Activated CD8-positive, alpha-beta T cell treated with anti-CD3 and anti-CD28 coated beads for 36 hours (primary cell): ENCODE data around the gene PLCB2. TPM values are rescaled to one million over a fixed set of nuclear protein-coding genes. Genes with fewer than 3 reads are reported as not detected.

Source experiments
- ATAC-seq: fragments of 200-7000 bp; cut with Tn5 transposase; one replicate; pipeline ENCODE4 v1.10.0; 2021; ENCODE audit warnings: mild to moderate bottlenecking, moderate library complexity
- CTCF ChIA-PET: fragments of 350-600 bp; sonication (Branson Sonifier 250); formaldehyde crosslinking; loops from one replicate; lab custom pipeline; 2021; ENCODE audit warnings: antibody characterized with exemption; lab: Charles Lee
- POLR2A ChIA-PET: fragments of 350-600 bp; sonication (Branson Sonifier 250); formaldehyde crosslinking; loops from one replicate; lab custom pipeline; 2021; ENCODE audit warnings: antibody characterized with exemption; lab: Charles Lee
- DNase-seq: peaks from one replicate; pipeline ENCODE4 v3.0.0-alpha.2; 2020
- H3K27ac Mint-ChIP-seq: one replicate; pipeline ENCODE4 v1.8.0; 2021; ENCODE audit warnings: mild to moderate bottlenecking, mixed read lengths
- H3K27me3 Mint-ChIP-seq: one replicate; pipeline ENCODE4 v1.8.0; 2021; ENCODE audit warnings: mixed read lengths
- H3K36me3 Mint-ChIP-seq: one replicate; pipeline ENCODE4 v1.8.0; 2021; ENCODE audit warnings: low read depth, mixed read lengths
- H3K4me1 Mint-ChIP-seq: one replicate; pipeline ENCODE4 v1.8.0; 2021; ENCODE audit warnings: low read depth, mixed read lengths
- H3K4me3 Mint-ChIP-seq: one replicate; pipeline ENCODE4 v1.8.0; 2021; ENCODE audit warnings: mild to moderate bottlenecking, moderate library complexity, mixed read lengths
- H3K9me3 Mint-ChIP-seq: one replicate; pipeline ENCODE4 v1.8.0; 2021; ENCODE audit warnings: mixed read lengths
- CTCF ChIP-seq: fragments of 200-600 bp; IDR thresholded peaks from one replicate; pipeline ENCODE4 v1.8.0; 2022; ENCODE audit warnings: antibody characterized with exemption, mild to moderate bottlenecking
- intact Hi-C: fragments of 100-400 bp; cut with micrococcal nuclease; formaldehyde crosslinking; loops from one replicate; pipeline ENCODE4 v1.10.0; 2022
- total RNA-seq, 2 experiments: library from RNA; stranded (reverse); gene quantifications; one replicate each; pipeline ENCODE4 v1.2.3, GENCODE V29; 2021

Gene PLCB2
- total RNA-seq, 2 experiments from 2014 or later: 44.6 to 58.8 TPM

DNA sequence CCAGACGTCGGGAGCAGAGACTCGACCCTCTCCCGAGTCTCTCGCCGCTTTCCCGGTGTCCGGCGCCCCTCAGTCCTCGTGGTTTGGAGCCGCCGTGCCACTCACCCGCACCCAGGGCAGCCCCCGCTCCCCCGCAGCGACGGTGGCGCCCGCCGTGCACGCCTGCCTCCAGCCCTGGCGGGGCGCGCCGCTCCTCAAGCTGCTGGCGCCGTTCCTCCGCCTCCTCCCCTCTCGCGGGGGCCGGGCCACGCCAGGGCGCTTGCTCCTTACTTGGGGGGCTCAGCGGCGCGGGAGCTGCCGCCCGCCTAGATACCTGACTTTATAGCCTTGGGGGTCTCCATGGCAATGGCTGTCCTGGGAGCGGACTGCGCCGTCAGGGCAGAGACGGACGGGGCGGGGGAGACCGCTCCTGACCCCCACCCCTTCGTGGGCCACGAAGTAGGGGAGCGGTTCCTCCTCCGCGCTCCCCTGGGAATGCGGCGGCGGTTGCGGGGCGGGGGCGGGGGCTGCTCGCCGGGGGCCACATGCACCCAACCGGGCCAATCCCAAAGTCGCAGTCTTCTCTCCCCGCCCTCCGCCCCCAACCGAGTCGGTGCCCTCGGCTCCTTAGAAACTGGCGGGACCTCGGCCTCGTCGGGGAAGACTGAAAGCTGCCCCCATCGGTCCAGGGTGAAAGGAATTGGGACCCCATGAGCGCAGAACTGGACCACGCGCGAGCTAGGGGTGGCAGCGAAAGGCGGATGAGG lies 24.7 kb downstream of the PLCB2 start, which contains the start of gene ANKRD63:
ANKRD63 (minus strand) TSS at position 196 of the 746 bp plus-strand sequence. CDS start 478 bp downstream, outside the sequence.
- peak; percentile 45 for DNase-seq
- CTCF ChIA-PET: interaction anchor here (0.6 to 4.0 kb wide), 10 partner anchors 9 to 244 kb away, joined by 3 to 44 read pairs (median 4); partner anchors contain the start of genes PLCB2 and SRP14
- Mint-ChIP-seq H3K27me3 (peaks cover 24% of the 10 kb centered on the region), H3K27ac (no peak within 1 kb of the TSS), H3K9me3 (no peaks in the 10 kb centered on the region), H3K4me1 (no peaks in the 10 kb centered on the region), H3K36me3 (no peaks in the 10 kb centered on the region), H3K4me3 (peak within 1 kb of the TSS; percentile 58)
- peak; percentile 64 for ATAC-seq
- POLR2A ChIA-PET: interaction anchor here (0.6 to 1.9 kb wide), 3 partner anchors 8 to 26 kb away, joined by 3 to 5 read pairs (median 4); no protein-coding TSS in a partner anchor
- intact Hi-C loops: no loop called here
- no peak for TF ChIP-seq CTCF

GRCh38 chr15:40282147-40282868 lies 25.4 kb downstream of the PLCB2 start:
- POLR2A ChIA-PET: interaction anchor here (1.9 kb wide), 1 partner anchor 25 kb away, joined by 5 read pairs; no protein-coding TSS in a partner anchor
- H3K9me3 Mint-ChIP-seq: no peaks in the 10 kb centered on the region

GRCh38 chr15:40281801-40282146 lies 26.0 kb downstream of the PLCB2 start:
- H3K36me3 Mint-ChIP-seq: no peaks in the 10 kb centered on the region
- intact Hi-C loops: no loop called here
- DNase-seq (no peak), ATAC-seq (no peak)
- no peaks in the 10 kb centered on the region for H3K9me3 Mint-ChIP-seq
- ChIA-PET POLR2A (no interaction called here), CTCF (interaction anchor here (0.7 to 3.4 kb wide), 5 partner anchors 12 to 56 kb away, joined by 3 to 40 read pairs (median 5); partner anchors contain the start of gene PLCB2)
- no peak for TF ChIP-seq CTCF
- H3K27me3 Mint-ChIP-seq: peaks cover 26% of the 10 kb centered on the region
- H3K27ac Mint-ChIP-seq: no peak overlapping the region
- no peaks in the 10 kb centered on the region for H3K4me1 Mint-ChIP-seq
- no peak overlapping the region for H3K4me3 Mint-ChIP-seq

More at GRCh38 chr15:40282147-40282868, 25.4 kb downstream of the PLCB2 start:
- Mint-ChIP-seq H3K4me3 (peak overlapping the region; percentile 58), H3K4me1 (no peaks in the 10 kb centered on the region), H3K27ac (no peak overlapping the region), H3K27me3 (peaks cover 25% of the 10 kb centered on the region), H3K36me3 (no peaks in the 10 kb centered on the region)
- intact Hi-C loops: no loop called here
- CTCF ChIA-PET: interaction anchor here (0.7 to 4.0 kb wide), 8 partner anchors 8 to 65 kb away, joined by 3 to 44 read pairs (median 4); partner anchors contain the start of gene PLCB2
- peak; percentile 66 for TF ChIP-seq CTCF
- DNase-seq (peak; percentile 62), ATAC-seq (peak; percentile 71)

DNA sequence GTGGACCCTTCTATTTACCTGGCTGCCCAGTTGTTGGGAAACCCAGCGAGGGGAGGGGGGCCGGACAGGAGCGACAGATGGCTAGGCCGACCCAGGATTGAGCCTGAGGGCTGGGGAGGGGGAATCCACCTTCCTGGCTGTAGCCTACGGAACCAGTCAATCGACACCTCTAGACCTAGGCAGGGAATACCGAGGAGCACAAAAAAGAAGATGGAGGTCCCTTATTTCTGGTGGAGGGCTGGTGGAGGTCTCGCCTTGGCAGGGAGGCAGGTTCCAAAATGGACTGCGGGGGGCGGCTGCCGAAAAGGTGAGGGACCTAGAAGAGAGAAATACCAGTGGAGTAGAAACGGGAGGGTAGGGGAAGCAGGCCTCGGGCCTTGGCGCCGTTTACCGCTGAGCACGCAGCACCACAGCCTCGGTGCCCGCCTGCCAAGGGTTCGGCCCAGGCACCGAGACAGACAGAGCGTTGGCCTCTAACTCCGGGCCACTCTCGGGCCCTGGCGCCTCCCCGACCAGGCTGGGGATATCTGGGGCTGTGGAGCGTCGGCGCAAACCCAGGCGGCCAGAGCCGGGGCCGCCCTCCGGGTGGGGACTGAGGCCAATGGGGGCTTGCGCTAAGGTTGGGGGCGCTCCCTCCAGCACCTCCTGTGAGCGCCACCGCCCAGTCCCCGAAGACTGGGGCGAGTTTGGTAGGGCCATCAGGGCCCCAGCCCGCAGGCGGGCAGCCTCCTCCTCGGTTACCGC lies 26.5 kb downstream of the PLCB2 start:
- DNase-seq (no peak), ATAC-seq (no peak)
- POLR2A ChIA-PET: no interaction called here
- CTCF ChIA-PET: interaction anchor here (0.7 to 14.6 kb wide), 10 partner anchors 11 to 64 kb away, joined by 3 to 595 read pairs (median 12); partner anchors contain the start of genes CCDC9B, INAFM2, PAK6 and PLCB2
- Mint-ChIP-seq H3K4me3 (peak overlapping the region; percentile 9), H3K4me1 (no peaks in the 10 kb centered on the region), H3K9me3 (no peaks in the 10 kb centered on the region), H3K27me3 (peaks cover 26% of the 10 kb centered on the region), H3K27ac (no peak overlapping the region), H3K36me3 (no peaks in the 10 kb centered on the region)
- TF ChIP-seq CTCF: no peak
- intact Hi-C loops: no loop called here
